GM21367 (cell line): ENCODE measurements around the gene ACOX2.
"Not testable (repeated sequence)": the region's sequence is repeated elsewhere in the genome, so short reads cannot be mapped to it uniquely, and the experiment has no call there.

Source experiments
- ATAC-seq: cut with Tn5 transposase; IDR thresholded peaks from one replicate; pipeline ENCODE4 v1.9.1; 2021; ENCODE audit not compliant: unreplicated experiment

Gene ACOX2

GRCh38 chr3:58535531-58536500 is 1.2 kb downstream of the ACOX2 start:
- no peak for ATAC-seq

- ATAC-seq = no peak
These were observed 2.1 kb downstream of the ACOX2 start for GRCh38 chr3:58534592-58535494.

- peak; percentile 91 for ATAC-seq
These were observed 4.2 kb downstream of the ACOX2 start for GRCh38 chr3:58532794-58533220.

- no peak for ATAC-seq
These were observed 5.0 kb downstream of the ACOX2 start for GRCh38 chr3:58531956-58532355.

- no peak for ATAC-seq
These were observed 5.4 kb downstream of the ACOX2 start for GRCh38 chr3:58531555-58531954.

GRCh38 chr3:58530354-58530865 is 6.6 kb downstream of the ACOX2 start:
- no peak for ATAC-seq

- ATAC-seq = no peak
These were observed 7.3 kb downstream of the ACOX2 start for GRCh38 chr3:58529516-58530353.

GRCh38 chr3:58528629-58529028 is 8.4 kb downstream of the ACOX2 start:
- ATAC-seq = no peak

GRCh38 chr3:58527440-58527839 is 9.6 kb downstream of the ACOX2 start:
- ATAC-seq = not testable (repeated sequence)

- ATAC-seq = no peak
These were observed 10.5 kb downstream of the ACOX2 start for GRCh38 chr3:58526515-58526957.

GRCh38 chr3:58524326-58524888 is 12.6 kb downstream of the ACOX2 start:
- no peak for ATAC-seq

GRCh38 chr3:58522759-58523425 is 14.1 kb downstream of the ACOX2 start:
- ATAC-seq = no peak

- no peak for ATAC-seq
These were observed 14.9 kb downstream of the ACOX2 start for GRCh38 chr3:58521917-58522631.

- no peak for ATAC-seq
These were observed 15.7 kb downstream of the ACOX2 start for GRCh38 chr3:58521336-58521670.

GRCh38 chr3:58520403-58521335 is 16.3 kb downstream of the ACOX2 start:
- no peak for ATAC-seq

GRCh38 chr3:58519668-58520402 is 17.2 kb downstream of the ACOX2 start:
- no peak for ATAC-seq

GRCh38 chr3:58518291-58518789 is 18.6 kb downstream of the ACOX2 start:
- no peak for ATAC-seq
